ENCODE data around the gene GLCCI1. TPM values are rescaled to one million over a fixed set of nuclear protein-coding genes. Genes with fewer than 3 reads are reported as not detected.
"Not testable (repeated sequence)": the region's sequence is repeated elsewhere in the genome, so short reads cannot be mapped to it uniquely, and the experiment has no call there.

Gene GLCCI1
- total RNA-seq, 1 donor from 2014 or later = 12.3 TPM

- H3K27me3 Mint-ChIP-seq (ENCODE audit: unreplicated experiment) = no peaks in the 10 kb centered on the region
- H3K4me3 Mint-ChIP-seq (ENCODE audit: unreplicated experiment) = no peak overlapping the region
- peaks cover 17% of the 10 kb centered on the region for H3K36me3 Mint-ChIP-seq (ENCODE audit: unreplicated experiment)
- no peak for TF ChIP-seq CTCF (IDR thresholded peaks at IDR 0.05)
- peaks cover 3% of the 10 kb centered on the region for H3K9me3 Mint-ChIP-seq (ENCODE audit: unreplicated experiment)
- DNase-seq (ENCODE audit: extremely low spot score, unreplicated experiment) = no peak
- no peak overlapping the region for H3K27ac Mint-ChIP-seq (ENCODE audit: unreplicated experiment)
- H3K4me1 Mint-ChIP-seq (ENCODE audit: unreplicated experiment) = peaks cover 4% of the 10 kb centered on the region
Observed at GRCh38 chr7:8058852-8059251, 90.3 kb downstream of the GLCCI1 start.

GRCh38 chr7:8060241-8060640, 91.6 kb downstream of the GLCCI1 start:
- DNase-seq (ENCODE audit: extremely low spot score, unreplicated experiment) = no peak
- peaks cover 15% of the 10 kb centered on the region for H3K36me3 Mint-ChIP-seq (ENCODE audit: unreplicated experiment)

GRCh38 chr7:8063300-8063699, 94.7 kb downstream of the GLCCI1 start:
- H3K4me3 Mint-ChIP-seq (ENCODE audit: unreplicated experiment); H3K36me3 Mint-ChIP-seq (ENCODE audit: unreplicated experiment); H3K27me3 Mint-ChIP-seq (ENCODE audit: unreplicated experiment); H3K27ac Mint-ChIP-seq (ENCODE audit: unreplicated experiment); DNase-seq (ENCODE audit: extremely low spot score, unreplicated experiment): not testable (repeated sequence)
- peaks cover 15% of the 10 kb centered on the region for H3K9me3 Mint-ChIP-seq (ENCODE audit: unreplicated experiment)
- H3K4me1 Mint-ChIP-seq (ENCODE audit: unreplicated experiment) = peaks cover 33% of the 10 kb centered on the region

More at GRCh38 chr7:8060241-8060640, 91.6 kb downstream of the GLCCI1 start:
- Mint-ChIP-seq H3K4me1 (ENCODE audit: unreplicated experiment) (peaks cover 18% of the 10 kb centered on the region), H3K9me3 (ENCODE audit: unreplicated experiment) (peaks cover 9% of the 10 kb centered on the region), H3K27me3 (ENCODE audit: unreplicated experiment) (no peaks in the 10 kb centered on the region), H3K27ac (ENCODE audit: unreplicated experiment) (no peak overlapping the region), H3K4me3 (ENCODE audit: unreplicated experiment) (no peak overlapping the region)
- no peak for TF ChIP-seq CTCF (IDR thresholded peaks at IDR 0.05)

- Mint-ChIP-seq H3K9me3 (ENCODE audit: unreplicated experiment) (peaks cover 15% of the 10 kb centered on the region), H3K27me3 (ENCODE audit: unreplicated experiment) (no peaks in the 10 kb centered on the region), H3K4me3 (ENCODE audit: unreplicated experiment) (no peak overlapping the region), H3K36me3 (ENCODE audit: unreplicated experiment) (peaks cover 5% of the 10 kb centered on the region), H3K4me1 (ENCODE audit: unreplicated experiment) (peaks cover 33% of the 10 kb centered on the region), H3K27ac (ENCODE audit: unreplicated experiment) (peak overlapping the region; percentile 92)
- DNase-seq (ENCODE audit: extremely low spot score, unreplicated experiment) = no peak
- no peak for TF ChIP-seq CTCF (IDR thresholded peaks at IDR 0.05)
Observed at GRCh38 chr7:8063706-8064297, 95.2 kb downstream of the GLCCI1 start.

- Mint-ChIP-seq H3K4me1 (ENCODE audit: unreplicated experiment) (peaks cover 33% of the 10 kb centered on the region), H3K27me3 (ENCODE audit: unreplicated experiment) (no peaks in the 10 kb centered on the region), H3K36me3 (ENCODE audit: unreplicated experiment) (peaks cover 5% of the 10 kb centered on the region), H3K9me3 (ENCODE audit: unreplicated experiment) (peaks cover 15% of the 10 kb centered on the region), H3K4me3 (ENCODE audit: unreplicated experiment) (peak overlapping the region; percentile 38), H3K27ac (ENCODE audit: unreplicated experiment) (peak overlapping the region; percentile 92)
- TF ChIP-seq CTCF (IDR thresholded peaks at IDR 0.05) = no peak
- DNase-seq (ENCODE audit: extremely low spot score, unreplicated experiment) = no peak
Observed at GRCh38 chr7:8064828-8065227, 96.2 kb downstream of the GLCCI1 start.

Data from osteocyte (in vitro differentiated cells).